COLO668 (cell line): ENCODE data around the gene SLC16A10.
"Not testable (repeated sequence)": the region's sequence is repeated elsewhere in the genome, so short reads cannot be mapped to it uniquely, and the experiment has no call there.

ENCODE experiments used
- DNase-seq: peaks from one replicate; lab custom pipeline; 2025; ENCODE audit not compliant: unreplicated experiment; lab: John Stamatoyannopoulos, UW

SLC16A10 gene

GRCh38 chr6:111086685-111087084, 618 bp upstream of the SLC16A10 start:
- no peak for DNase-seq

GRCh38 chr6:111087871-111088667, 766 bp downstream of the SLC16A10 start:
- DNase-seq, result peak; percentile 26

- no peak for DNase-seq
Measured at GRCh38 chr6:111088668-111089003, 1.3 kb downstream of the SLC16A10 start.

DNA sequence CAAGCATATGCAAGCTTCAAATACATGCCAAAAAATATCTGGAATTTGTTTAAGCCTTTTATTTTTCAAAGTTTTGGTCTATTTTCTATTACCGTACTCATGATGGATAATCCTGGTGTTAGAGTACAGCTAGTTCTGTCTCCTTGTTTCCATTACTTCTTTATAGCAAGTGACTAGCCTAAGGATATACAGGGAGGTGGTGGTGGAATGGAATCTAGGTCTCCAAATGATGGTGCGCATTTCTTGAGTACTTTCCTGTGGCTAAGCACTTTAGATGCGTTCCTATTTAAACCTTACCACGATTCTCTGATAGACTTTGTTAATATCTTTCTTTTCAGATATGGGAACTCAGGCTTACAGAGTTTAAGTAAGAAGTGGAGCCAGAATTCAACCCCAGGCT, 3.5 kb downstream of the SLC16A10 start:
- DNase-seq, result no peak

DNA sequence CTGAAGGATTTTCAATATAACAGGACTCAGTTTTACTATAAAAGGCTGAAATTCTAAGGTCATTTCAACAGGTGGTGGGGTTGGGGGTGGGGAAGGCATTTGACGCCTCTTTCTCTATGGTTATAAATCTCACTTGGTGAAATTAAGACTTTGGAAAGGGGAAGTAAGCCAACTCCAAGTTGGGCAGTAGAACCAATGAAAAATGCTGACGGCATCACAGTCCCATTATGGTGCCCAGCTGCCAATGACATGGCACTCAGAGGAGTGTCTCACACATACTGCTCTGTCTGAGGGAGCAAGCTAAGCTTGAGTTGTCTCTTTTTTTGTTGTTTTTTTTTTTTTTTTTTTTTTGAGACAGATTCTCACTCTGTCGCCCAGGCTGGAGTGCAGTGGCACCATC, 4.7 kb downstream of the SLC16A10 start:
- no peak for DNase-seq

DNA sequence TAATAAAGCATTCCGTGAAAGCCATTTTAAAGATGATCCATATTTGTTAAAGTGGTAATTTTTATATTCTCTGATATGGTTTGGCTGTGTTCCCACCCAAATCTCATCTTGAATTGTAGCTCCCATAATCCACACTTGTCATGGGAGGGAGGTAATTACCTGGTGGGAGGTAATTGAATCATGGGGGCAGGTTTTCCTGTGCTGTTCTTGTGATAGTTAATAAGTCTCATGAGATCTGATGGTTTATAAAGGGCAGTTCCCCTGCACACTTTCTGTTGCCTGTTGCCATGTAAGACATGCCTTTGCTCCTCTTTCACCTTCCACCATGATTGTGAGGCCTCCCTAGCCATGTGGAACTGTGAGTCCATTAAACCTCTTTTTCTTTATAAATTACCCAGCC, 8.2 kb downstream of the SLC16A10 start:
- not testable (repeated sequence) for DNase-seq

- DNase-seq, result peak; percentile 79
Measured at GRCh38 chr6:111096246-111096645, 8.9 kb downstream of the SLC16A10 start.

- DNase-seq, result no peak
Measured at GRCh38 chr6:111098597-111098996, 11.3 kb downstream of the SLC16A10 start.

DNA sequence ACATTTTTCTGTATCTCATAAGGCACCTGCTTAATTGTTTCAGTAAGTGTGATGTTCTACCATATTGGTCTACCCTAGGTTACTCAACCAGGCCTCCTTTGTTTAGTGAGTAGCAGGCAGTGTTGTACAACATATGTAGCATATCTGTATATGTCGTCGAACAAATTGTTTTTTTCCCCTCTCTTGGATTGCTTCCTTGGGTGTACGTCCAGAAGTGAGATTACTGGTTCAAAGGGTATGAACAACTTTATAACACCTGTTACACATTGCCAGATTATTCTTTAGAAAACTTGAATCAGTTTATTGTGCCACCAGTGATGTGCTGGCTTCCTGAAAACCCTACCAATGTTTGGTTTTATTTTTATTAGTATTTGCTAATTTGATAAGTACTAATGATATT, 14.7 kb downstream of the SLC16A10 start:
- DNase-seq, result no peak

DNA sequence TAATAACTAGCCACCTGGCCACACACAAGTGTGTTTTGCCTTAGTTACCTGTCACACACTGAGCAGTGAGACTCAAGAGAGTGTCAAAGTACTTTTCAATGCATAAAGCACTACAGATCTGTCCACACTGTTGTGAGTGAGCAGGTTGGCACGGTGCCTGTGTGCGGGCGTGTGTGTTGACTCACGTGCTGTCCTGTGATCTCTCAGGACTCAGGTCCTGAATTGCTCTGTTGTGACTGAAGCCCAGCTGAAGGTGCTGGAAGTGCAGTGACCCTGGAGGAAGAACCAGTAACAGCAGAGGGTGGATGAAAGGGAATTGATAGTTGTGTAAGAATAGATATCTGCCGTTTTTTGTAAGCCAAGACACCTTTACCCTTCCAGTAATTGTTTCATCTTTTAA, 18.3 kb downstream of the SLC16A10 start:
- DNase-seq, result peak; percentile 80

- DNase-seq, result no peak
Measured at GRCh38 chr6:111107589-111107988, 20.3 kb downstream of the SLC16A10 start.

GRCh38 chr6:111110036-111110435, 22.7 kb downstream of the SLC16A10 start:
- DNase-seq, result no peak

- no peak for DNase-seq
Measured at GRCh38 chr6:111113336-111114086, 26.2 kb downstream of the SLC16A10 start.

GRCh38 chr6:111114087-111114443, 26.8 kb downstream of the SLC16A10 start:
- no peak for DNase-seq

DNA sequence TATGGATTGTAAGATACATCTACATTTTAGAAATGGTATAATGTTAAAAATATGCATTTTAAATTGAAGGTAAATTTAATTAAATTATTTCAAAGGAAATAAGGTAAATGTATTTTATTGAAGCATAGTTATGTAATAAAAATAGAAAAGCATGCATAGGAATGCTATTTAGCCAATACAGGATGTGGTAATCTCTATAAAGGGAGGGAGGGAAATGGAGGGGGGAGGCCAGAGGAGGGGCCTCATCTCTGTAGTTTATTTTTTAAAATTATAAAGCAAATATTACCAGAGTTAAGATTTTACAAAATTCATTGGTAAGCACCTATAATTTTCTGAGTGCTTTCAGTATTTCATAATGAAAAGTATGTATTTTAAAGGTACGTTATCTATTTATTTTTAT, 27.2 kb downstream of the SLC16A10 start:
- DNase-seq, result no peak

GRCh38 chr6:111118826-111119225, 31.5 kb downstream of the SLC16A10 start:
- no peak for DNase-seq

DNA sequence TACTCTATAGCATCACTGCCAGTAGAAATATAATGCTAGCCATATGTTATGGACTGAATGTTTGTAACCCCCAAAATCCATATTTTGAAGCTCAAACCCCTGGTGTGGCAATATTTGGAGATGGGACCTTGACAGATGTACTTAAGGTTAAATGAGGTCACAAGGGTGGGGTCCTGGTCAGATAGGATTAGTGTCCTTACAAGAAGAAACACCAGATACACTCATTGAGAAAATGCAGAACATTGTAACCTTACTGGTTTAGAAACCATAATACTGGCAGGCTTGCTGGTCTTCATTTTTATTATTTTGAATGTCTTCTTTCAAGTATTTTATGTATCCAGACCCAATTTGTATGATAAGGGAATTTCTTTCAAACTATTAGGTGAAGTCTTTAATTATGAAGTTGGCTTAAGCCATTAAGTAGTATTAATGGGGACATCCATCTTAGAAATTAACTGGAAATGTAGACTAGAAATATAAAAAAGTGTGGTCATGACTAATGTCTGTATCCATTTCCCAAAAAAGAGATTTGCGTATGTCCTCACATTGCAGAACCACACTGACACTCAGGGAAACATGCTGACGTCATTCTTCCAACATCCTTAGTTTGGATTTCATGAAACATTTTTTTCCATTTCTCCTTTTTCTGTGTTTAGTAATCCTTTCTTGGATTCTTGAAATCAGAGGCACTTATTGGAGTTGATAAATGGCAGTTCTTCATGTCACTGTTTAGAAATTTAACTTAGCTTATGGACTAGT, 32.4 kb downstream of the SLC16A10 start:
- DNase-seq, result no peak

DNA sequence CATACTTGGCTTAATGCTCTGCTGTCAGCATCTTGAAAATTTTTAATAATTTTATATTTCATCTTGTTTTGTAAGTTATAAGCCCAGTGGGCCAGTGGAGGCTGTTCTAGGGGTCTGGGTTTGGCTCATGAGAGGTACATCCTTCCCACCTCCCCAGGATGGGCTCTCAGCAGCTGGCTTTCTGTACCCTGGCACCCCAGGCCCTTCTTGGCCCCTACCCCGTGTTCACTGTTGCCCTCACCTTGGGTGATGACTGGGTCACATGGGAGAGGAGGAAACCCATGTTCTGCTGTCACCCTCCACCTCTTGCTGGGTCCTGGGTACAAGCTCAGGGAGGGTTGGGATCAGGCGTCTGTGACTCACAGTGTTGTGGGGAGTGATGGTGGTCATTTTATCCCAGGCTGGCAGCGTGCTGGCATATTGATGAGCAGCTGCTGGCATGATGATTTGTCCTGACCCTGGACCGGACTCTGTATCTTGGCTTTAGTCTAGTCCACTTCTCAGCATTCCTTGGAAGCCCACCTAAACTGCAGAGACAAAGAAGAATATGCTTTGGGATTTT, 34.6 kb downstream of the SLC16A10 start:
- no peak for DNase-seq

- DNase-seq, result peak; percentile 16
Measured at GRCh38 chr6:111122458-111123286, 35.4 kb downstream of the SLC16A10 start.

GRCh38 chr6:111124406-111124805, 37.1 kb downstream of the SLC16A10 start:
- no peak for DNase-seq

DNA sequence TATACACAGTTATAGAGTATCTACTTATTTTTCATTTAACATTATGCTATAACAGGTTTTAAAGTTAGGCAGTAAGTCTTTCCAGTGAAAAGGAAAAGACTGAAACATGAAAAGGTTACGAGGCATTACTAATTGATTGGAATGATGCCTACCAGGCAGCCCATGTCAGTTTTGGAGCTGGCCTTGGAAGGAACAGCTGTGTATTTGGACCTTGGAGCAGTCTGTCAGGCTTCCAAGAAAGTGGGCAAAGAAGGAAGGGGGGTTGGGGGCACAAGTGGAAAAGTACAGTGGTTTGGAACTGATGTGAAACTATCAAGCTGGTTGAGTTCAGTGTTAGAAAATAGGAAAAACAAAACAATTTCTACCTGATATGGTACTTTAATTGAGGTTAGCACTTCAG, 41.7 kb downstream of the SLC16A10 start:
- no peak for DNase-seq
